ENCODE data around the gene NOTCH1. TPM values are rescaled to one million over a fixed set of nuclear protein-coding genes. Genes with fewer than 3 reads are reported as not detected.

The NOTCH1 gene
- total RNA-seq = 100 to 1,000 TPM in 1 of 3 donors, 10 to 100 TPM in 2; 59.0 to 101 (median 72.6) TPM
- long read RNA-seq, donor 1, partial matches to known transcripts = 35 of 40 reads
- long read RNA-seq, donor 1, other reads (novel, unspliced or antisense) = 5 of 40 reads
- long read RNA-seq, donor 2, partial matches to known transcripts = 1 of 4 reads
- long read RNA-seq, donor 2, other reads (novel, unspliced or antisense) = 3 of 4 reads

- DNase-seq (peak; percentile 87 to 96 (median 94)), ATAC-seq (peak; percentile 72)
- Histone ChIP-seq H3K4me1 (ENCODE audit: low read depth) (peaks cover 59% of the 10 kb centered on the region), H3K4me3 (peak within 1 kb of the TSS; percentile 81), H3K9me3 (no peaks in the 10 kb centered on the region), H3K36me3 (ENCODE audit: low read depth) (no peaks in the 10 kb centered on the region)
- intact Hi-C loops (cut with DNase I, micrococcal nuclease) = no loop called here
- TF ChIP-seq, protein P1, sequence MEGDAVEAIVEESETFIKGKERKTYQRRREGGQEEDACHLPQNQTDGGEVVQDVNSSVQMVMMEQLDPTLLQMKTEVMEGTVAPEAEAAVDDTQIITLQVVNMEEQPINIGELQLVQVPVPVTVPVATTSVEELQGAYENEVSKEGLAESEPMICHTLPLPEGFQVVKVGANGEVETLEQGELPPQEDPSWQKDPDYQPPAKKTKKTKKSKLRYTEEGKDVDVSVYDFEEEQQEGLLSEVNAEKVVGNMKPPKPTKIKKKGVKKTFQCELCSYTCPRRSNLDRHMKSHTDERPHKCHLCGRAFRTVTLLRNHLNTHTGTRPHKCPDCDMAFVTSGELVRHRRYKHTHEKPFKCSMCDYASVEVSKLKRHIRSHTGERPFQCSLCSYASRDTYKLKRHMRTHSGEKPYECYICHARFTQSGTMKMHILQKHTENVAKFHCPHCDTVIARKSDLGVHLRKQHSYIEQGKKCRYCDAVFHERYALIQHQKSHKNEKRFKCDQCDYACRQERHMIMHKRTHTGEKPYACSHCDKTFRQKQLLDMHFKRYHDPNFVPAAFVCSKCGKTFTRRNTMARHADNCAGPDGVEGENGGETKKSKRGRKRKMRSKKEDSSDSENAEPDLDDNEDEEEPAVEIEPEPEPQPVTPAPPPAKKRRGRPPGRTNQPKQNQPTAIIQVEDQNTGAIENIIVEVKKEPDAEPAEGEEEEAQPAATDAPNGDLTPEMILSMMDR (IDR thresholded peaks at IDR 0.05) = no peak
These were observed at the start of gene NOTCH1 for GRCh38 chr9:136545965-136546696. TSS of gene NOTCH1 (minus strand) at chr9:136546048. CDS start at chr9:136545786, 262 bp downstream.

GRCh38 chr9:136594492-136594891, 48.6 kb upstream of the NOTCH1 start:
- H3K9me3 ChIP-seq = no peaks in the 10 kb centered on the region
- no peaks in the 10 kb centered on the region for H3K36me3 ChIP-seq (ENCODE audit: low read depth)
- TF ChIP-seq, protein P1 (IDR thresholded peaks at IDR 0.05) = no peak
- no peak overlapping the region for H3K4me3 ChIP-seq
- H3K4me1 ChIP-seq (ENCODE audit: low read depth) = peaks cover 7% of the 10 kb centered on the region
- intact Hi-C loops (cut with DNase I, micrococcal nuclease) = no loop called here
- DNase-seq (no peak), ATAC-seq (no peak)

GRCh38 chr9:136593581-136593980, 47.7 kb upstream of the NOTCH1 start:
- intact Hi-C loops (cut with DNase I, micrococcal nuclease) = no loop called here
- no peak overlapping the region for H3K4me3 ChIP-seq
- H3K4me1 ChIP-seq (ENCODE audit: low read depth) = peaks cover 9% of the 10 kb centered on the region
- no peaks in the 10 kb centered on the region for H3K9me3 ChIP-seq
- no peaks in the 10 kb centered on the region for H3K36me3 ChIP-seq (ENCODE audit: low read depth)
- TF ChIP-seq, protein P1 (IDR thresholded peaks at IDR 0.05) = no peak
- DNase-seq = peak in 1 of 3 donors; percentile 25
- no peak for ATAC-seq

DNA sequence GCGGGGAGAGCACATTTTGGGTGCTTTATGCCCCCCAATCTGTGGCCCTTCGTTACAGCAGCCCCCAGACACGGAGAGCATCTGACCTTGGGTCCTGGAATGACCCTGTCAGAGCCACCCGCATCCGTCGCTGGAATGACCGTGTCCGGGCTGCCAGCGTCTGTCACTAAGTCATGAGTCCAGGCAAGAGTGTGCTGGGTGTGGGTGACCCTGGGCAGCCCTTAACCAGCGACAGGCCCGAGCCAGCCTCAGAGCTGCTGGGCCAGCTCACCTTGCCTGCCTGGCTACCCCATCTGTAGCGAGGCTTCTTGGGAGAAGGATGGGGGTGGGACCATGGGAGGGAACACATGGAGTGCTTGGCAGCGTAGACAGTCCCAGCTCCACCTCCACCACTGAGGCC, 46.8 kb upstream of the NOTCH1 start:
- peaks cover 17% of the 10 kb centered on the region for H3K4me1 ChIP-seq (ENCODE audit: low read depth)
- H3K36me3 ChIP-seq (ENCODE audit: low read depth) = no peaks in the 10 kb centered on the region
- TF ChIP-seq, protein P1 (IDR thresholded peaks at IDR 0.05) = no peak
- H3K9me3 ChIP-seq = no peaks in the 10 kb centered on the region
- no peak for ATAC-seq
- DNase-seq = peak in 1 of 3 donors; percentile 43
- no peak overlapping the region for H3K4me3 ChIP-seq
- intact Hi-C loops (cut with DNase I, micrococcal nuclease) = no loop called here

DNA sequence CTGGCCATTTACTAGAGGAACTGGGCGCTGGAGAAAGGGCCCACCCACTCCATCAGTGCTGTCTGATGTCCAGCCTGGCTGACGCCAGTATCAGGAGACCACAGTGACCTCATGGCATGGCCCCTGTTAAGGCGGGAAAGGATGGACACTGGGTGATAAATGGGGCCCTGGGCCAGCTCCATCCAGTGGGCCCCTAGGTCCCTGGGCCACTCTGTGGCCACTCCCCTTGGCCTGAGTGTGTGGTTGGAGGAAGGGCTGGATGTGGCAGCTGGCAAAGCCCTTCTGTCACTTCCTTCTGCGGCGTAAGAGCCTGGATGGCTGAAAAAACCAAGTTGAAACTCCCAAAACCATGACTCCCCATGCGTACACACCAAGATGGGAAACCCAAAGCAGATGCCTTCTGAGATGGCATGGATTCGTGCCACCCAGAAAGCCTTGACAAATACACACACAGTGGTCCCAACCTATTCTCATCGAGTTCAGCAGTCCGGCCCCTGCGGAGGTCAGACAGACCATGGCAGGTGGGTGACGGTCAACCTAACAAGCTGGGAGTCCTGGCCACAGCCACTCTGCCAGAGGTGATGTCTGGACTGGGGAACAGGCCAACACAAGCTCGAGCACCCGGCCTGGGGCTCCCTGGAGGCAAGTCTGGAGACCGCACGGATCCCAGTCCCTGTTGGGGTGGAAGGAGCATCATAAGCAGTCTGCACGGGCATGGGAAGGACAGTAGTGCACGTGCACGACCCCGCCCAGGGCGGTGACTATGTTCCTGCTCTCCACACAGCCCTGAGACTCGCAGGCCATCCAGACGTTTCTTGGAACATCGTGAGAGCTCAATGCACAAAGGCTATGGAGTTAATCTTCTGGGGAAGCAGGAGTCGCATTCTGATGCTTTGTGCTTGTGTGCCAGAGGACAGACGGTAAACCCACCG, 45.2 kb upstream of the NOTCH1 start:
- no peaks in the 10 kb centered on the region for H3K9me3 ChIP-seq
- ATAC-seq = peak; percentile 42
- intact Hi-C loops (cut with DNase I, micrococcal nuclease) = no loop called here
- H3K4me1 ChIP-seq (ENCODE audit: low read depth) = peaks cover 20% of the 10 kb centered on the region
- DNase-seq = peak in 1 of 3 donors; percentile 45
- TF ChIP-seq, protein P1 (IDR thresholded peaks at IDR 0.05) = no peak
- H3K4me3 ChIP-seq = no peak overlapping the region
- no peaks in the 10 kb centered on the region for H3K36me3 ChIP-seq (ENCODE audit: low read depth)

Data from mucosa of descending colon (tissue), 3 donors.